Neuronal stem cell (in vitro differentiated cells): ENCODE results near the gene DNAH17.

Experiments used
- DNase-seq: peaks from one replicate; pipeline ENCODE4 v3.0.0-alpha.2; 2013; ENCODE audit warnings: low spot score
- H2AFZ ChIP-seq: one replicate; pipeline ENCODE4 v1.6.1; 2013; ENCODE audit warnings: mild to moderate bottlenecking, low read length, inconsistent platforms
- H2AK5ac ChIP-seq: 2 replicates; pipeline ENCODE4 v1.6.1; 2013; ENCODE audit warnings: low read depth, mild to moderate bottlenecking, inconsistent platforms, low read length, moderate library complexity, mixed read lengths
- H2BK120ac ChIP-seq: 2 replicates; pipeline ENCODE4 v1.6.1; 2013; ENCODE audit warnings: low read depth, mild to moderate bottlenecking, inconsistent platforms, low read length, moderate library complexity, mixed read lengths
- H2BK12ac ChIP-seq: one replicate; pipeline ENCODE4 v1.6.1; 2013; ENCODE audit warnings: low read length, inconsistent platforms
- H2BK15ac ChIP-seq: 2 replicates; pipeline ENCODE4 v1.6.1; 2013; ENCODE audit warnings: mild to moderate bottlenecking, low read length, inconsistent platforms, mixed read lengths
- H2BK5ac ChIP-seq: one replicate; pipeline ENCODE4 v1.6.1; 2013; ENCODE audit warnings: inconsistent platforms, mild to moderate bottlenecking, low read length, moderate library complexity
- H3K14ac ChIP-seq: one replicate; pipeline ENCODE4 v1.6.1; 2013; ENCODE audit warnings: low read length, inconsistent platforms
- H3K18ac ChIP-seq: 2 replicates; pipeline ENCODE4 v1.6.1; 2013; ENCODE audit warnings: low read length, inconsistent platforms
- H3K23ac ChIP-seq: 2 replicates; pipeline ENCODE4 v1.6.1; 2013; ENCODE audit warnings: low read depth, mild to moderate bottlenecking, mixed read lengths, low read length, inconsistent platforms; ENCODE audit not compliant: poor library complexity
- H3K27ac ChIP-seq: replicated peaks from 3 replicates; pipeline ENCODE4 v1.5.1; 2013; ENCODE audit warnings: low read length, inconsistent platforms
- H3K27me3 ChIP-seq, 3 experiments: 2 replicates each; pipeline ENCODE4 v1.6.1; 2013; ENCODE audit warnings: low read length in 3 of 3, mild to moderate bottlenecking in 2 of 3, inconsistent platforms in 1 of 3, low read depth in 1 of 3, mixed read lengths in 1 of 3, moderate library complexity in 1 of 3; ENCODE audit not compliant: control insufficient read depth in 3 of 3, insufficient read depth in 3 of 3
- H3K36me3 ChIP-seq, 2 donors: replicated peaks in 1 of 2; 2 replicates each; pipeline ENCODE4 v1.6.1; 2013; ENCODE audit warnings: low read length in 2 of 2; ENCODE audit not compliant: control insufficient read depth in 2 of 2, insufficient read depth in 2 of 2
- H3K4ac ChIP-seq: 2 replicates; pipeline ENCODE4 v1.6.1; 2013; ENCODE audit warnings: inconsistent platforms, mild to moderate bottlenecking, low read length, moderate library complexity
- H3K4me1 ChIP-seq, 2 donors: 1 replicate in 1 of 2; 2 replicates in 1 of 2; pipeline ENCODE4 v1.6.1; 2013; ENCODE audit warnings: low read length in 2 of 2, low read depth in 1 of 2; ENCODE audit not compliant: control insufficient read depth in 2 of 2, insufficient read depth in 1 of 2
- H3K4me2 ChIP-seq: one replicate; pipeline ENCODE4 v1.6.1; 2013; ENCODE audit warnings: mild to moderate bottlenecking, low read length, inconsistent platforms; ENCODE audit not compliant: insufficient read depth, poor library complexity, severe bottlenecking
- H3K4me3 ChIP-seq, 2 donors: 2 replicates each; pipeline ENCODE4 v1.5.1; 2013; ENCODE audit warnings: low read length in 2 of 2, mild to moderate bottlenecking in 2 of 2, inconsistent platforms in 1 of 2, moderate library complexity in 1 of 2
- H3K79me1 ChIP-seq: one replicate; pipeline ENCODE4 v1.6.1; 2013; ENCODE audit warnings: low read depth, mild to moderate bottlenecking, inconsistent platforms, low read length, moderate library complexity
- H3K9ac ChIP-seq: one replicate; pipeline ENCODE4 v1.6.1; 2013; ENCODE audit warnings: mild to moderate bottlenecking, low read depth, low read length, inconsistent platforms; ENCODE audit not compliant: poor library complexity
- H3K9me3 ChIP-seq, 2 donors: replicated peaks in 1 of 2; 2 replicates each; pipeline versions ENCODE3 to v1.6.1; 2013; ENCODE audit warnings: low read length in 2 of 2, mild to moderate bottlenecking in 2 of 2, inconsistent platforms in 1 of 2, low read depth in 1 of 2, mixed read lengths in 1 of 2, moderate library complexity in 1 of 2; ENCODE audit not compliant: control insufficient read depth in 2 of 2, insufficient read depth in 1 of 2
- H4K8ac ChIP-seq: one replicate; pipeline ENCODE4 v1.6.1; 2013; ENCODE audit warnings: low read depth, mild to moderate bottlenecking, inconsistent platforms, low read length, moderate library complexity
- H4K91ac ChIP-seq: one replicate; pipeline ENCODE4 v1.6.1; 2013; ENCODE audit warnings: low read length, low read depth, mild to moderate bottlenecking, inconsistent platforms; ENCODE audit not compliant: poor library complexity
- WGBS, 2 donors: extraction: QIAGEN DNeasy Blood & Tissue Kit; methylation state at CpG; one replicate each; pipeline ENCODE4 v1.1.7; 2013; ENCODE audit warnings: missing lambda C conversion rate in 2 of 2, mixed read lengths in 1 of 2; ENCODE audit not compliant: insufficient read length in 2 of 2, insufficient replicate concordance in 1 of 2; ENCODE audit errors: extremely low coverage in 2 of 2; 5-methylcytosine and 5-hydroxymethylcytosine counted together

DNAH17 gene

DNA sequence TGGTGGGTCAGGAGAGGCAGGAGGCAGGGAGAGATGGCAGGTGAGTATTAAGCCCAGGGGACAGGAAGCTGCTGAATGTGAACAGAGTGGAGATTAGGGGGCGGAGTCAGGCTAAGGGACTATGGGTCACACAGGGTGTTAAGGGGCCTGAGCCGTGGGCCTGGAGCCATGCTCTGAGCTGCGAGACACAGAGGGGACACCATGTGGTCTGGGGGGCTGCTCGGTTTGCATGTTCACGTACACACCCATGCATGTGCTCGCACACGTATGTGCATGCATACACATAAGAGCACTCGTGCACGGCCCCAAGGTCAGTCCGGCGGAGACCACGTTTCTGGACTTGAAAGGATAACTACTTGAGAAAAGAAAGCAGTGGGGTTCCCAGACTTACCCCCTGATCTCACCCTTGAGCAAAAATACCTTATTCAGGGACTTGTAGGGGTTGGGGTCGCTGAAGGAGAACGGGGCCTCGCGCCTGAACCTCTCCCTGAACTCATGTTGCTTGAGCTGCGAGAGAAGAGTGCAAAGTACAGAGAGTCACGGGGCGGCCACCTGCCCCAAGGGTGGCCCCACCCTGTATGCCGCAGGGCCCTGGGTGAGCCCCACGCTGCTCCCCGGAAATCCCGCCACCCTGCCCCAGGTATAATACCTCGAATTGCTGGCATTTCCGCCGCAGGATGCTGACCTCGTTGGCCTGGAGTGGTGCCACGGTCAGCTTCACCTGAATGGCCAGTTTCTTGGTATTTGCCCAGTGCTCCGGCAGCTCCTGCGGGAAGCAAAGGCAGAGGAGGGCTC lies 50.8 kb downstream of the DNAH17 start:
- peaks cover 1% of the 10 kb centered on the region for H3K79me1 ChIP-seq
- no peaks in the 10 kb centered on the region for H3K9me3 ChIP-seq
- no peak overlapping the region for H3K4me3 ChIP-seq
- peak overlapping the region; percentile 71 for H3K14ac ChIP-seq
- H3K27ac ChIP-seq: no peak overlapping the region
- H2AK5ac ChIP-seq: peak overlapping the region; percentile 63
- no peaks in the 10 kb centered on the region for H3K36me3 ChIP-seq
- WGBS, 2 donors: no CpG with 5 or more reads among the region's 30 CpGs
- no peaks in the 10 kb centered on the region for H3K27me3 ChIP-seq
- H2BK5ac ChIP-seq: no peak overlapping the region
- peak overlapping the region; percentile 55 for H3K23ac ChIP-seq
- peaks cover 0 to 5% of the 10 kb centered on the region in 2 donors for H3K4me1 ChIP-seq
- no peak overlapping the region for H2BK12ac ChIP-seq
- no peak overlapping the region for H3K4ac ChIP-seq
- no peak overlapping the region for H2BK120ac ChIP-seq
- H3K4me2 ChIP-seq: no peak overlapping the region
- no peak overlapping the region for H2AFZ ChIP-seq
- peak overlapping the region; percentile 67 for H2BK15ac ChIP-seq
- no peak overlapping the region for H3K9ac ChIP-seq
- H3K18ac ChIP-seq: peak overlapping the region; percentile 71
- no peak overlapping the region for H4K8ac ChIP-seq
- H4K91ac ChIP-seq: no peak overlapping the region
- no peak for DNase-seq

DNA sequence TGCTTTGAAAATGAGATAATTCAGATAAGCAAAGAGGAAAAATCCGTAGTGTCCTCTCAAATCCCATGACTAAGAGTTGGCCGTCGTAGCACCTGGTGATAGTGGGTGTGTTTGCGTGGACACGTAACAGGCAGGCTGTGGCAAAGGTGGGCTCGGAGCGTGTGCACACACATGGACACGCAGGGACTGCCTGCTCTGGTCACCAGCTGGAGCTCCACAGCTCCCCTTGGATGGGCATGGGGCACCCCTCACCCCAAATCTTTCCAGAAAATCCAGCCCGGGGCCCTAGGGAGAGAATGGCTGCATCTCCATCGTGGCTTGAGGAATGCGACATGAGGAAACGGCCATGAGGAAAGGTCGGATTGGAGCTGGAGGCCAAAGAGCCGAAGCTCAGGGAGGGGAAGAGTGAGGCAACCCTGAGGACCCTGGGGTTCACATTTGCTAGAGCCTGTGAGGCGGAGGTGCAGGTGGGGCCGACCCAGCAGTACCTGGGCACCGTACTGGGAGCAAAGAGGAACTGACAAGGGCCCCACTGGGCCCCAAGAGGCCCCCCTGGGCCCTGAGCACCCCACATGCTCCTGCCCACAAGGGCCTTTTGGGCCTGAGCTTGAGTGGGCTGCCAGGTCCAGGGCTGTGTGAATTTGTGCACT lies 51.6 kb downstream of the DNAH17 start:
- H3K27me3 ChIP-seq: no peaks in the 10 kb centered on the region
- no peak for DNase-seq
- H2BK15ac ChIP-seq: no peak overlapping the region
- no peak overlapping the region for H3K27ac ChIP-seq
- H2BK5ac ChIP-seq: peak overlapping the region; percentile 39
- H3K18ac ChIP-seq: peak overlapping the region; percentile 57
- peaks cover 1% of the 10 kb centered on the region for H3K79me1 ChIP-seq
- no CpG with 5 or more reads among the region's 17 CpGs for WGBS, 2 donors
- peak overlapping the region; percentile 17 for H3K14ac ChIP-seq
- H2AK5ac ChIP-seq: no peak overlapping the region
- H2AFZ ChIP-seq: no peak overlapping the region
- H3K9me3 ChIP-seq: no peaks in the 10 kb centered on the region
- H3K4me1 ChIP-seq: peaks cover 0 to 5% of the 10 kb centered on the region in 2 donors
- no peak overlapping the region for H4K8ac ChIP-seq
- H3K23ac ChIP-seq: peak overlapping the region; percentile 55
- H2BK12ac ChIP-seq: no peak overlapping the region
- H3K4ac ChIP-seq: no peak overlapping the region
- no peaks in the 10 kb centered on the region for H3K36me3 ChIP-seq
- no peak overlapping the region for H3K4me3 ChIP-seq
- H2BK120ac ChIP-seq: peak overlapping the region; percentile 72
- H3K4me2 ChIP-seq: no peak overlapping the region
- H3K9ac ChIP-seq: no peak overlapping the region
- no peak overlapping the region for H4K91ac ChIP-seq

DNA sequence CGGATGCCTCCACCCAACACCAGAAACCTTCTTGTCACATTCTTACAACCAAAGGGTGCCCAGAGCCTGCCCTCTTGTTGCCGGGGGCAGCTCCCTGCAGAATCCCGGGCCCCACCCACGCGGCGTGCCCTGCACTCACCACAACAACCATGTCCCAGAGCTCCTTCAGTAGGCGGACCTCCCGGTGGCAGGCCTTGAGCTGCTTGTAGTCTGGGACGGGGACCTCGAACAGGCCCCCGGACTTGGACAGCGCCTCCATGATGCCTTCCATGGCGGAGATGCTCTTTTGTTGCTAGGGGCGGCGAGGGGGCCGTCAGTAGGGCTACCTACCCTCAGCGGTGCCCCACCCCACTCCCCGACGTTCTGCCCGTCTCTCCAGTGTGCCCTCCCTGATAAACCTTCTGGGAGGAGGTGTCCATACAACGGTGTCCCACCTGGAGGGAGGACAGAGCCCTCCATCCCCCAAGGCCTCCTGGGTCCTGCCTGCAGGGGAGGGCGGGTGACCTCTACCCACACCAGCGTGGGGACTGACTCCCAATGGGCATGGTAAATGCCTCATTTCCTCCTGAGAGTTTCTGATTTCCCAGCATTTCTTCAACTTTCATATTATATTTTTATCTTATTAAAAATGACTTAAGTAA lies 52.2 kb downstream of the DNAH17 start:
- Histone ChIP-seq H3K4me3 (no peak overlapping the region), H2BK5ac (no peak overlapping the region), H3K18ac (peak overlapping the region; percentile 76), H3K27me3 (no peaks in the 10 kb centered on the region), H3K4ac (no peak overlapping the region), H3K36me3 (no peaks in the 10 kb centered on the region), H3K4me2 (no peak overlapping the region), H3K79me1 (no peaks in the 10 kb centered on the region), H2BK120ac (no peak overlapping the region), H3K23ac (peak overlapping the region; percentile 89), H2BK15ac (peak overlapping the region; percentile 49), H3K9me3 (no peaks in the 10 kb centered on the region), H4K91ac (no peak overlapping the region), H2BK12ac (peak overlapping the region; percentile 86), H3K27ac (no peak overlapping the region), H2AK5ac (peak overlapping the region; percentile 81), H3K4me1 (peaks cover 0 to 5% of the 10 kb centered on the region in 2 donors), H4K8ac (no peak overlapping the region), H3K9ac (peak overlapping the region; percentile 21), H3K14ac (no peak overlapping the region), H2AFZ (no peak overlapping the region)
- WGBS, 2 donors: no CpG with 5 or more reads among the region's 23 CpGs
- no peak for DNase-seq
